ENCODE results near the gene BATF3. TPM values are rescaled to one million over a fixed set of nuclear protein-coding genes. Genes with fewer than 3 reads are reported as not detected.

The BATF3 gene
- polyA plus RNA-seq, 1 of the 3 experiments (the other 2 are of a cell fraction) = 0.76 TPM

DNA sequence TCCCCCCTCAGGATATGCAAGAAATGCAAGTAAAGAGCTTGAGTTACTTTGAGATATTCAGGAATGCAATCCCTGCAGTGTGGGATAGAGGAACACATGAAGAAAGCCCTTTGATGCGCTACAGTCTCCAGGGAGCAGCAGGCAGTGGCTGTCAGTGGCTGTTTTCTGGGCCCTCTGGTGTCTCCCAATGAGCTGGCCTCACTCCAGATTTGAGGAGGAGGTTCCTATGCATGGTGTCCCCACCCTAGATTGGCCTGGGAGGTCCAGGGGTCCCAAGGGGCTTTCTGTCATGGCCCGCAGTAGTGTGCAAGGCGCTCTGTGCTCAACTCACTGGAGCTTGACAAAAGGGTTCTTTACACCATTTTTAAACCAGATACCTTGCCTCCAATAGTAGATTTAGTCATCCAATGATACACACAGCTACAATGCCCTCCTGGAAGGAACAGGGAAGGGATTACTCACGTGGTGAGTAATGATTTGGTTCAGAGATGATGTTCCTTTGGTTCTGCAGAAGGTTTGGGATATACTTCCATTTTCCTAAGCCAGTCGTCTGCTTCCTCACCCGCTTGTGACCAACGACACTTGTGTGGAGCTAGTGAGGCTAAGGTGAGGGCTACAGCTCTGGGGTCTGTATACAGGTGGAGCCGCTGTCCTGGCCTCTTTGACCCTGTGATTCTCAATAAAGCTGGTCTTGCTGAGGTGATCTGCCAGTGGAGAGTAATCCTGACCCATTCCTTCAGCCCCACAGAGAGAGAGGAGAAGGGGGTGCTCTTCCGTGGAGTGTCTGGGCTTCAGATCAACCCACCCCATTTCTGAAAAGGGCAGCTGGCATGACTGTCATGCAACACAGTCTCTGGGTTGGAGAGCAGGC, 6.6 kb downstream of the BATF3 start:
- H3K27ac ChIP-seq (ENCODE audit: low read depth in 2 of 2, low read length in 1 of 2) = no peak overlapping the region
- H4K20me1 ChIP-seq (ENCODE audit: insufficient read depth) = no peaks in the 10 kb centered on the region
- H3K9me3 ChIP-seq = no peaks in the 10 kb centered on the region
- H3K36me3 ChIP-seq (replicated peaks in 1 of 2; ENCODE audit: control insufficient read depth in 1 of 2, insufficient read depth in 2 of 2, low read length in 1 of 2) = no peaks in the 10 kb centered on the region
- no peak for DNase-seq
- H3K4me1 ChIP-seq (ENCODE audit: control insufficient read depth in 1 of 2, insufficient read depth in 2 of 2, low read depth in 1 of 2, low read length in 1 of 2) = no peaks in the 10 kb centered on the region; a peak in 1 of 4 replicates
- POLR2A ChIA-PET = no interaction called here
- peaks cover 6% of the 10 kb centered on the region for H3F3A ChIP-seq (replicated peaks; ENCODE audit: insufficient read depth)
- no peak overlapping the region for H3K9ac ChIP-seq
- H3K4me3 ChIP-seq (ENCODE audit: low read depth in 2 of 2, low read length in 1 of 2) = no peak overlapping the region
- H3K9me2 ChIP-seq = no peaks in the 10 kb centered on the region
- H2AFZ ChIP-seq (ENCODE audit: low read depth) = no peak overlapping the region
- H3K27me3 ChIP-seq (ENCODE audit: insufficient read depth) = peaks cover 26% of the 10 kb centered on the region; the same call in 1 of the 2 replicates
- CTCF ChIA-PET = interaction anchor here (1.0 kb wide), 1 partner anchor 57 kb away, joined by 4 read pairs; no protein-coding TSS in a partner anchor
- TF ChIP-seq GATA2 (CRISPR knock-in tag; IDR thresholded peaks at IDR 0.05) (no peak), CHD2 (IDR thresholded peaks at IDR 0.05; ENCODE audit: low read length, partially characterized antibody) (no peak), FOSL2 (IDR thresholded peaks at IDR 0.05; ENCODE audit: borderline replicate concordance, low read depth) (peak; percentile 47; the same call in 1 of the 2 replicates), JUND (IDR thresholded peaks at IDR 0.05) (no peak)
- 56% methylated on average over 5 of the region's 9 CpGs for WGBS (ENCODE audit: low lambda C conversion rate)
- no peak overlapping the region for H3K4me2 ChIP-seq
- no peaks in the 10 kb centered on the region for H3K79me2 ChIP-seq (ENCODE audit: insufficient read depth)

DNA sequence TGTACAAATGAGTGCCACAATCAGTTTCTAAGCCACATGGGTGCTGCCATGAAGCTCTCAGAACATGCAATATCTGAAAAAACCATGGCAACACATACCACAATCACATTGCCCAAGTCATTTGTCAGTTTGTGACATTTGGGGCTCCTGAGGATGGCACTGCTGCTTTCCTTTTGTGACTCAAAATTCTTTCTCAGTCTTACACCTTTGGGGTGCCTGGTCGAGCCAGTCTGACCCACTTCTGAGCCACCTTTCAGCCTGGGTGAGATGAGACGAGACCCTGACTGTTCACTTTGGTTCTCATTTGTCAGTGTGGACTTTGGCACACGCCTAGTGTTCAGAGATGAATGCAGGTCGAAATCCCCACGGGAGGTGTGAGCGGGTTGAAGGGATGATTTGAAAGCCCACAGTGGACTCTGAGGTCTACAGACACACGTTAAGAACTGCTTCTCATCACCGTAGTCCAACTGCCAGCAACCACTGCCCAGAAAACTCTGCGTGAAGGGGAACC, 8.0 kb downstream of the BATF3 start:
- Histone ChIP-seq H3K4me1 (ENCODE audit: control insufficient read depth in 1 of 2, insufficient read depth in 2 of 2, low read depth in 1 of 2, low read length in 1 of 2) (no peaks in the 10 kb centered on the region), H4K20me1 (ENCODE audit: insufficient read depth) (no peaks in the 10 kb centered on the region), H2AFZ (ENCODE audit: low read depth) (no peak overlapping the region), H3K9me2 (no peaks in the 10 kb centered on the region), H3K27ac (ENCODE audit: low read depth in 2 of 2, low read length in 1 of 2) (no peak overlapping the region), H3K79me2 (ENCODE audit: insufficient read depth) (no peaks in the 10 kb centered on the region), H3K4me2 (no peak overlapping the region), H3K4me3 (ENCODE audit: low read depth in 2 of 2, low read length in 1 of 2) (no peak overlapping the region), H3K9ac (no peak overlapping the region), H3K36me3 (replicated peaks in 1 of 2; ENCODE audit: control insufficient read depth in 1 of 2, insufficient read depth in 2 of 2, low read length in 1 of 2) (no peaks in the 10 kb centered on the region), H3F3A (replicated peaks; ENCODE audit: insufficient read depth) (peaks cover 6% of the 10 kb centered on the region), H3K9me3 (no peaks in the 10 kb centered on the region), H3K27me3 (ENCODE audit: insufficient read depth) (peaks cover 15% of the 10 kb centered on the region; the same call in 1 of the 2 replicates)
- no peak for DNase-seq
- WGBS (ENCODE audit: low lambda C conversion rate) = 71% methylated on average over 9 of the region's 9 CpGs
- TF ChIP-seq, protein P1, sequence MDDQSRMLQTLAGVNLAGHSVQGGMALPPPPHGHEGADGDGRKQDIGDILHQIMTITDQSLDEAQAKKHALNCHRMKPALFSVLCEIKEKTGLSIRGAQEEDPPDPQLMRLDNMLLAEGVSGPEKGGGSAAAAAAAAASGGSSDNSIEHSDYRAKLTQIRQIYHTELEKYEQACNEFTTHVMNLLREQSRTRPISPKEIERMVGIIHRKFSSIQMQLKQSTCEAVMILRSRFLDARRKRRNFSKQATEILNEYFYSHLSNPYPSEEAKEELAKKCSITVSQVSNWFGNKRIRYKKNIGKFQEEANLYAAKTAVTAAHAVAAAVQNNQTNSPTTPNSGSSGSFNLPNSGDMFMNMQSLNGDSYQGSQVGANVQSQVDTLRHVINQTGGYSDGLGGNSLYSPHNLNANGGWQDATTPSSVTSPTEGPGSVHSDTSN (IDR thresholded peaks at IDR 0.05) = no peak
- TF ChIP-seq NRF1 (IDR thresholded peaks at IDR 0.05; ENCODE audit: low read depth, low read length) = no peak
- TF ChIP-seq NFIC (IDR thresholded peaks at IDR 0.05; ENCODE audit: borderline replicate concordance) = no peak
- TF ChIP-seq, protein P2, sequence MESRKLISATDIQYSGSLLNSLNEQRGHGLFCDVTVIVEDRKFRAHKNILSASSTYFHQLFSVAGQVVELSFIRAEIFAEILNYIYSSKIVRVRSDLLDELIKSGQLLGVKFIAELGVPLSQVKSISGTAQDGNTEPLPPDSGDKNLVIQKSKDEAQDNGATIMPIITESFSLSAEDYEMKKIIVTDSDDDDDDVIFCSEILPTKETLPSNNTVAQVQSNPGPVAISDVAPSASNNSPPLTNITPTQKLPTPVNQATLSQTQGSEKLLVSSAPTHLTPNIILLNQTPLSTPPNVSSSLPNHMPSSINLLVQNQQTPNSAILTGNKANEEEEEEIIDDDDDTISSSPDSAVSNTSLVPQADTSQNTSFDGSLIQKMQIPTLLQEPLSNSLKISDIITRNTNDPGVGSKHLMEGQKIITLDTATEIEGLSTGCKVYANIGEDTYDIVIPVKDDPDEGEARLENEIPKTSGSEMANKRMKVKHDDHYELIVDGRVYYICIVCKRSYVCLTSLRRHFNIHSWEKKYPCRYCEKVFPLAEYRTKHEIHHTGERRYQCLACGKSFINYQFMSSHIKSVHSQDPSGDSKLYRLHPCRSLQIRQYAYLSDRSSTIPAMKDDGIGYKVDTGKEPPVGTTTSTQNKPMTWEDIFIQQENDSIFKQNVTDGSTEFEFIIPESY (IDR thresholded peaks at IDR 0.05; ENCODE audit: borderline replicate concordance, low read depth) = no peak
- no peak for TF ChIP-seq TEAD4 (IDR thresholded peaks at IDR 0.05; ENCODE audit: borderline replicate concordance, insufficient read depth)
- TF ChIP-seq RCOR1 (IDR thresholded peaks at IDR 0.05; ENCODE audit: low read length) = no peak
- no peak for TF ChIP-seq GABPA (IDR thresholded peaks at IDR 0.05; ENCODE audit: low read depth)
- TF ChIP-seq, protein P3, sequence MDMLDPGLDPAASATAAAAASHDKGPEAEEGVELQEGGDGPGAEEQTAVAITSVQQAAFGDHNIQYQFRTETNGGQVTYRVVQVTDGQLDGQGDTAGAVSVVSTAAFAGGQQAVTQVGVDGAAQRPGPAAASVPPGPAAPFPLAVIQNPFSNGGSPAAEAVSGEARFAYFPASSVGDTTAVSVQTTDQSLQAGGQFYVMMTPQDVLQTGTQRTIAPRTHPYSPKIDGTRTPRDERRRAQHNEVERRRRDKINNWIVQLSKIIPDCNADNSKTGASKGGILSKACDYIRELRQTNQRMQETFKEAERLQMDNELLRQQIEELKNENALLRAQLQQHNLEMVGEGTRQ (IDR thresholded peaks at IDR 0.05; ENCODE audit: borderline replicate concordance, low read depth, low read length) = no peak
- TF ChIP-seq, protein P4, sequence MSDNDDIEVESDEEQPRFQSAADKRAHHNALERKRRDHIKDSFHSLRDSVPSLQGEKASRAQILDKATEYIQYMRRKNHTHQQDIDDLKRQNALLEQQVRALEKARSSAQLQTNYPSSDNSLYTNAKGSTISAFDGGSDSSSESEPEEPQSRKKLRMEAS (IDR thresholded peaks at IDR 0.05; ENCODE audit: low read depth) = no peak
- no peak for TF ChIP-seq SIN3A (IDR thresholded peaks at IDR 0.05; ENCODE audit: borderline replicate concordance, low read depth, low read length)
- TF ChIP-seq RXRA (IDR thresholded peaks at IDR 0.05; ENCODE audit: borderline replicate concordance, low read depth) = no peak
- TF ChIP-seq RAD21 (IDR thresholded peaks at IDR 0.05; ENCODE audit: low read length) = no peak
- ChIA-PET POLR2A (no interaction called here), CTCF (no interaction called here)
